ENCODE results near the gene CSHL1. TPM values are rescaled to one million over a fixed set of nuclear protein-coding genes. Genes with fewer than 3 reads are reported as not detected.
"Not testable (repeated sequence)": the region's sequence is repeated elsewhere in the genome, so short reads cannot be mapped to it uniquely, and the experiment has no call there.

The CSHL1 gene
- total RNA-seq, 1 experiment from 2014 or later, result not detected

- Histone ChIP-seq H3K27me3 (peaks cover 8% of the 10 kb centered on the region; the same call in 1 of the 2 replicates), H3K9me3 (no peaks in the 10 kb centered on the region), H3K36me3 (no peaks in the 10 kb centered on the region), H3K4me3 (no peak overlapping the region)
- DNase-seq, result no peak
Observed at GRCh38 chr17:63910096-63910495, 962 bp downstream of the CSHL1 start.

DNA sequence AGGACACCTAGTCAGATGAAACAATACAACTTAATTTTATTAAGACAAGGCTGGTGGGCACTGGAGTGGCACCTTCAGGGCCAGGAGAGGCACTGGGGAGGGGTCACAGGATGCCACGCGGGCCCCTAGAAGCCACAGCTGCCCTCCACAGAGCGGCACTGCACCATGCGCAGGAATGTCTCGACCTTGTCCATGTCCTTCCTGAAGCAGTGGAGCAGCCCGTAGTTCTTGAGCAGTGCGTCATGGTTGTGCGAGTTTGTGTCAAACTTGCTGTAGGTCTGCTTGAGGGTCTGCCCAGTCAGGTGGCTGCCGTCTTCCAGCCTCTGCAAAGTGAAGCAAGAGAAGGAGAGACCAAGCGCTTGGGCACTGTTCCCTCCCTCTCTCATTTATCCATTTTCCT is 1.5 kb downstream of the CSHL1 start:
- H3K36me3 ChIP-seq, H3K4me3 ChIP-seq, DNase-seq, H3K9me3 ChIP-seq, H3K27me3 ChIP-seq: not testable (repeated sequence)

GRCh38 chr17:63907161-63907778 is 3.8 kb downstream of the CSHL1 start:
- H3K9me3 ChIP-seq, H3K4me3 ChIP-seq, H3K36me3 ChIP-seq, DNase-seq, H3K27me3 ChIP-seq: not testable (repeated sequence)

GRCh38 chr17:63904796-63905195 is 6.3 kb downstream of the CSHL1 start:
- not testable (repeated sequence) for H3K36me3 ChIP-seq, DNase-seq, H3K4me3 ChIP-seq, H3K27me3 ChIP-seq, H3K9me3 ChIP-seq

- not testable (repeated sequence) for H3K4me3 ChIP-seq, H3K27me3 ChIP-seq, H3K36me3 ChIP-seq, DNase-seq, H3K9me3 ChIP-seq
Observed at GRCh38 chr17:63903787-63904201, 7.3 kb downstream of the CSHL1 start.

- not testable (repeated sequence) for H3K9me3 ChIP-seq, H3K36me3 ChIP-seq, H3K4me3 ChIP-seq, DNase-seq, H3K27me3 ChIP-seq
Observed at GRCh38 chr17:63901971-63902370, 9.1 kb downstream of the CSHL1 start.

GRCh38 chr17:63898899-63899798 is 11.9 kb downstream of the CSHL1 start:
- H3K27me3 ChIP-seq, H3K36me3 ChIP-seq, H3K4me3 ChIP-seq, H3K9me3 ChIP-seq: not testable (repeated sequence)
- peak; percentile 25 for DNase-seq

DNA sequence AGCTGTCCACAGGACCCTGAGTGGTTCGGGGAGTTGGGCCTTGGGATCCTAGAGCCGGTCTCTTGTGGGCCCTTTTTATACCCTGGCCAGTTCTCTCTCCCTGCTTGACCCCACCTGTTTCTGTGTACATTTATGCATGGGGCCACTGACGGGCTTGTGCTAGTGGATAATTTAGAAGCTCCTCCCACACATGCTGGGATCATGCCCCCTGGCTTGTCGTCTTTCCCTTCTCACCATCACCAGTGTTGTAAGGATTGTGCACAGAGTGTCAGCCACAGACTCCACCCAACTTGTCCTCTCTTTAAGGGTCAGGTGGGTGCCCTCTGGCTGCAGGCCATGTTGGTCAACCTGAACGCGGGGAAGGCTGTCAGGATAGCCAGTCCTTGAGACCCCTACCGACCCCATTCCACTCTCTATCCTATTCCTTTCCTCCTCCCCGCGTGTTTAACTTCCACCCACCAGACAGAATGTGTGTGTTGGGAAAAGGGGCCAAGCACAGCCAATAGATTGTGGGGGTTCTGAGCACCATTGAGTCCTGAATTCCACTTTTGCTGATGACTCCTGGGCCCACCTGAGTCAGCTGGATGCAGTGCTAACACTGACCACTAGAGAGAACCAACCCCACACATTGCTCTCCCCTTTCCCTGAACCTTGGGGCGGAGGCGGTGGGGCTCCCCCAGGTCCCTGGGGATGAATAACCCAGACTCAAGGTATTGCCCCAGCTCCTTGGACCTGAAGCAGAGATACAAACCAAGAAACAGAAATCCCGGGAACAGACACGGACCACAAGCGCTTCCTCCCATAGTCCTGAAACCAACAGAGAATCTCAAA is 14.3 kb downstream of the CSHL1 start, which contains the start of gene CSH1:
Gene CSH1, minus strand, starts transcription at position 51 of the 831 bp plus-strand sequence. CDS start 63 bp downstream, outside the sequence.
- not testable (repeated sequence) for DNase-seq, H3K4me3 ChIP-seq, H3K9me3 ChIP-seq, H3K27me3 ChIP-seq, H3K36me3 ChIP-seq

GRCh38 chr17:63894821-63895220 is 16.2 kb downstream of the CSHL1 start:
- not testable (repeated sequence) for H3K4me3 ChIP-seq, H3K36me3 ChIP-seq, H3K27me3 ChIP-seq, DNase-seq, H3K9me3 ChIP-seq

- not testable (repeated sequence) for H3K36me3 ChIP-seq, H3K4me3 ChIP-seq, DNase-seq, H3K9me3 ChIP-seq, H3K27me3 ChIP-seq
Observed at GRCh38 chr17:63894021-63894420, 17.0 kb downstream of the CSHL1 start.

DNA sequence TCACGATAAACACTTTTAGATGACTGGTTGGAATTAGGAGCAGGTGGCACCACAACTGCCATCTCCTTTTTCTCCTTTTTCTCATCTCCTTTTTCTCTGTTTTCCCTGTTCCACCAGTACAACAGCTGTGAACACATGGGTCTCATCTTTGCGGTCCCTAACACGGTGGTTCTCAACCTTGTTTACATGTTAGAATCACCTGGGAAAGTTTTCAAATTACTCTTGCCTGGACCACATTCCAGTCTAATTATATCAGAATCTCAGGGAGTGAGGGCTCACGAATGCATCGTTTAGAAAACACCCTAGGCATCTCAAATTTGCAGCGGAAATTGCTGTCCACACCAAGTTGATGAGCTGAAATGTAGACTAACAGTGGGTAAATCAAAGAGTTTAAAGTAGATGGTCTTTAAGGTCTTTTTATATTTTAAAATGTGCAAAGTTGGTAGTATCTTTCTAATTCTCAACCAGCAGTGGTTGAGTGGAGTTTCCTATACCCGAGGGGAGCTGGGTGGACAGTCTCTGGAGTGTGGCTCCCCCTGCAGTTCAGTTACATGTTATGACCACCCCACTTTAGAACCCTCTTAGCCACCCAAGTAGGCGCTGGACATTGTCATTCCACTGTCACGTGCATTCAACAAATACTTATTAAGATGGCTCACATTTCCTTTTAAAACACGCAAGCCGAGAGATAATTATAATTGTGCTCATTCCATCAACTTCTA is 18.6 kb downstream of the CSHL1 start:
- not testable (repeated sequence) for H3K4me3 ChIP-seq, H3K9me3 ChIP-seq, H3K27me3 ChIP-seq, DNase-seq, H3K36me3 ChIP-seq

- not testable (repeated sequence) for H3K27me3 ChIP-seq, H3K36me3 ChIP-seq, H3K9me3 ChIP-seq, DNase-seq, H3K4me3 ChIP-seq
Observed at GRCh38 chr17:63889026-63889848, 21.8 kb downstream of the CSHL1 start.

DNA sequence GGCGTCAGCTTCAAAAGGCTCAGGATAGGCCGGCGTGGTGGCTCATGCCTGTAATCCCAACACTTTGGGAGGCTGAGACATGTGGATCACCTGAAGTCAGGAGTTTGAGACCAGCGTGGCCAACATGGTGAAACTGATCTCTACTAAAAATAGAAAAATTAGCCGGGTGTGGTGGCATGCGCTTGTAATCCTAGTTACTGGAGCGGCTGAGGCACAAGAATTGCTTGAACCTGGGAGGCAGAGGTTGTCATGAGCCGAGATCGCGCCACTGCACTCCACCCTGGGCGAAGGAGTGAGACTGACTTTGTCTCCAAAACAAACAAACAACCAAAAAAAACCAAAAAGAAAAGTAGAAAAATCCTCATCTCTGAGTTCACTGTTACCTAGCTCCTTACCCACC is 25.9 kb downstream of the CSHL1 start:
- H3K9me3 ChIP-seq, H3K4me3 ChIP-seq, H3K36me3 ChIP-seq, H3K27me3 ChIP-seq, DNase-seq: not testable (repeated sequence)

DNA sequence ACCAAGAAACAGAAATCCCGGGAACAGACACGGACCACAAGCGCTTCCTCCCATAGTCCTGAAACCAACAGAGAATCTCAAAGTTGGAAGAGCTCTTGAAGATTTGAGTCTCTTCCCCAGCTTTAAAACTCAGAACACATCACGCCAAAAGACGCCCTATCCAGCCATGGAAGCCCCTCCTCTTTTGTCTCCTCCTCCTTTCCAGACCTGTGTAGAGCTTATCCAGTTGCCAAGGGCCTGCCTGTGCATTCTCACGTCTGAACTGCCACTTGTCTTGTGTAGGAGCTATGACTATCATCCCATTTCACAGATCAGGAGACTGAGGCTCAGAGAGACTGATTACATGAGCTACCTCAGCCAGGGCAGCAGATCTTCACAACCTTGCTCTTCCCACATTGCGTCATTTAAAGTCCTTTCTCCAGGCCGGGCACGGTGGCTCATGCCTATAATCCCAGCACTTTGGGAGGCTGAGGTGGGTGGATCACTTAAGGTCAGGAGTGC is 28.4 kb downstream of the CSHL1 start:
- H3K27me3 ChIP-seq, DNase-seq, H3K4me3 ChIP-seq, H3K9me3 ChIP-seq, H3K36me3 ChIP-seq: not testable (repeated sequence)

- DNase-seq, result peak; percentile 62
- Histone ChIP-seq H3K36me3 (no peaks in the 10 kb centered on the region), H3K4me3 (no peak within 1 kb of the TSS), H3K9me3 (no peaks in the 10 kb centered on the region), H3K27me3 (no peaks in the 10 kb centered on the region)
Observed at GRCh38 chr17:63881935-63882601, 29.0 kb downstream of the CSHL1 start, which contains the start of gene GH2. Gene GH2 (minus strand): TSS chr17:63881944. CDS start chr17:63881801, 143 bp downstream.

Data from MG63 (cell line).